ENCODE measurements around the gene WDR47. TPM values are rescaled to one million over a fixed set of nuclear protein-coding genes. Genes with fewer than 3 reads are reported as not detected.

The WDR47 gene
- polyA plus RNA-seq, 4 donors: 2.7 to 5.0 (median 4.4) TPM

DNA sequence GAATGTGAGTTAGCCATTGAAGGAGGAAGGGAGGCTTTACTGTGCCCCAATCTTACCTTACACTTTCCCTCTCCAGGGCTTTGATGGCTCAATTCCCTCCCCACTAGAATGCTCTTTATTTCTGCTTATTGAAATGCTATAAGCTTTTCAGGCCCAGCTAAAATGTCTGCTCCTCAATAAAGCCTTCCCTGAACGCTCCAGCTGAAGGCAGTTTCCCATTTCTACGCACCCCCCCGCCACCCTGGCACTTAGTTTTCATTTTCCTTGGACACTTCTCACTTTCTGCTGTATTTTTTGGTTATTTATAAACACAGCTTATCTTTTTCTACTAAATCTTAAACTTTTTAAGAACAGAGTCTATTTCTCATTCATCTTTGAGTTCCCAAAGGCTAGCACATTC, 41.6 kb upstream of the WDR47 start:
- Histone ChIP-seq H3K36me3 (ENCODE audit: control insufficient read depth in 3 of 3, insufficient read depth in 2 of 3, low read depth in 1 of 3, low read length in 3 of 3) (no peaks in the 10 kb centered on the region), H3K27ac (ENCODE audit: low read depth in 1 of 3, low read length in 2 of 3) (no peak overlapping the region)

GRCh38 chr1:109080441-109081082, 38.7 kb upstream of the WDR47 start:
- peaks cover 0 to 4% (median 0%) of the 10 kb centered on the region in 3 donors for H3K4me1 ChIP-seq (ENCODE audit: control insufficient read depth in 3 of 3, insufficient read depth in 2 of 3, low read depth in 1 of 3, low read length in 2 of 3)
- DNase-seq: no peak
- H3K4me3 ChIP-seq (ENCODE audit: low read depth in 1 of 3, low read length in 3 of 3): no peak overlapping the region
- peaks cover 0 to 5% of the 10 kb centered on the region in 2 donors for H3K9me3 ChIP-seq (ENCODE audit: control insufficient read depth in 2 of 2, insufficient read depth in 1 of 2, low read depth in 1 of 2, low read length in 1 of 2)
- FAIRE-seq: no peak
- 77 to 93% (median 82%) methylated on average over 5 of the region's 5 CpGs for WGBS, 3 donors
- H3K27me3 ChIP-seq (ENCODE audit: control insufficient read depth in 3 of 3, insufficient read depth in 3 of 3, low read length in 3 of 3): no peaks in the 10 kb centered on the region
- no peaks in the 10 kb centered on the region for H3K36me3 ChIP-seq (ENCODE audit: control insufficient read depth in 3 of 3, insufficient read depth in 2 of 3, low read depth in 1 of 3, low read length in 3 of 3)
- H3K27ac ChIP-seq (ENCODE audit: low read depth in 1 of 3, low read length in 2 of 3): peak overlapping the region in 1 of 3 donors; percentile 52

More for the DNA sequence above, 41.6 kb upstream of the WDR47 start:
- peaks cover 0 to 4% (median 0%) of the 10 kb centered on the region in 3 donors for H3K4me1 ChIP-seq (ENCODE audit: control insufficient read depth in 3 of 3, insufficient read depth in 2 of 3, low read depth in 1 of 3, low read length in 2 of 3)
- DNase-seq: no peak
- no peaks in the 10 kb centered on the region for H3K27me3 ChIP-seq (ENCODE audit: control insufficient read depth in 3 of 3, insufficient read depth in 3 of 3, low read length in 3 of 3)
- FAIRE-seq: no peak
- no peak overlapping the region for H3K4me3 ChIP-seq (ENCODE audit: low read depth in 1 of 3, low read length in 3 of 3)
- H3K9me3 ChIP-seq (ENCODE audit: control insufficient read depth in 2 of 2, insufficient read depth in 1 of 2, low read depth in 1 of 2, low read length in 1 of 2): no peaks in the 10 kb centered on the region
- WGBS, 3 donors: 90 to 93% (median 93%) methylated on average over 3 of the region's 3 CpGs

DNA sequence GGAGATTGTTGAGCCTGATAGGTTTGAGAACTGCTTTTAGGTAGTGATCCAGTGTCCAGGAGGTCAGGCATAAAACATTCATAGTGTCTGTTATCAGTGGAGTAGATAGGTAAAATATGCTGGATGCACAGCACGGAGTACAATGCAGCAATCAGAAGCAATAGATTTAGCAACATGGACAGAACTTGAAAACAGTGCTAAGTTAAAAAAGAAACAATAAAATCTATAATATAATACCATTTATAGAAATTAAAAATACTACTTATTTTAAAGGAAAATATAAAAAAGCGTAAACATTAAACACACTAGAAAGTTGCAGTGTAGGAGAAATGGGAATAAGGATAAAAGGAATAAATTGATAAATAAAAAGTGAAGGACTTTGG, 37.3 kb upstream of the WDR47 start:
- 94 to 99% (median 95%) methylated on average over 2 of the region's 2 CpGs for WGBS, 3 donors
- no peak for FAIRE-seq

DNA sequence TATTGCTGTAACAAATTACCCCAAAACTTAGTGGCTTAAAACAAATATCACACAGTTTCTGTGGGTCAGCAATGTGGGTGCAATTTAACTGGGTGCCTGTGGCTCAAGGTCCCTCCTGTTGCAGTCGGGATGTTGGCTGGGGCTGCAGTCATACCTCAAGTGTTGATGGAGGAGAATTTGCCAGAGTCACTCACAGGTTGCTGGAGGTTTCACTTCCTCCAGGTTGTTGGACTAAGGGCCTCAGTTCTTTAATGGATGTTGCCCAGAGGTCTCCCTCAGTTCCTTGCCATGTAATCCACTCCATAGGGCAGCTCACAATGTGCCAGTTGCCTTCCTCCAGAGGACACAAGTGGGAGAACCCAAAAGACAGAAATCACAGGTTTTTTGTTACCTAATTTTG, 36.4 kb upstream of the WDR47 start:
- 76 to 94% (median 89%) methylated on average over 1 of the region's 1 CpG for WGBS, 3 donors
- H3K4me1 ChIP-seq (ENCODE audit: control insufficient read depth in 3 of 3, insufficient read depth in 2 of 3, low read depth in 1 of 3, low read length in 2 of 3): peaks cover 0 to 4% (median 0%) of the 10 kb centered on the region in 3 donors
- peaks cover 0 to 7% of the 10 kb centered on the region in 2 donors for H3K9me3 ChIP-seq (ENCODE audit: control insufficient read depth in 2 of 2, insufficient read depth in 1 of 2, low read depth in 1 of 2, low read length in 1 of 2)
- no peak for FAIRE-seq
- no peak for DNase-seq
- H3K4me3 ChIP-seq (ENCODE audit: low read depth in 1 of 3, low read length in 3 of 3): no peak overlapping the region
- peaks cover 0 to 7% (median 0%) of the 10 kb centered on the region in 3 donors for H3K36me3 ChIP-seq (ENCODE audit: control insufficient read depth in 3 of 3, insufficient read depth in 2 of 3, low read depth in 1 of 3, low read length in 3 of 3)
- no peaks in the 10 kb centered on the region for H3K27me3 ChIP-seq (ENCODE audit: control insufficient read depth in 3 of 3, insufficient read depth in 3 of 3, low read length in 3 of 3)
- no peak overlapping the region for H3K27ac ChIP-seq (ENCODE audit: low read depth in 1 of 3, low read length in 2 of 3)

More for the DNA sequence above, 37.3 kb upstream of the WDR47 start:
- no peak for DNase-seq
- Histone ChIP-seq H3K27ac (ENCODE audit: low read depth in 1 of 3, low read length in 2 of 3) (no peak overlapping the region), H3K36me3 (ENCODE audit: control insufficient read depth in 3 of 3, insufficient read depth in 2 of 3, low read depth in 1 of 3, low read length in 3 of 3) (no peaks in the 10 kb centered on the region), H3K4me1 (ENCODE audit: control insufficient read depth in 3 of 3, insufficient read depth in 2 of 3, low read depth in 1 of 3, low read length in 2 of 3) (peaks cover 0 to 4% (median 4%) of the 10 kb centered on the region in 3 donors), H3K9me3 (ENCODE audit: control insufficient read depth in 2 of 2, insufficient read depth in 1 of 2, low read depth in 1 of 2, low read length in 1 of 2) (peaks cover 0 to 5% of the 10 kb centered on the region in 2 donors), H3K27me3 (ENCODE audit: control insufficient read depth in 3 of 3, insufficient read depth in 3 of 3, low read length in 3 of 3) (no peaks in the 10 kb centered on the region), H3K4me3 (ENCODE audit: low read depth in 1 of 3, low read length in 3 of 3) (no peak overlapping the region)

GRCh38 chr1:109075531-109076490, 33.9 kb upstream of the WDR47 start, which contains the start of gene TAF13:
Gene TAF13, minus strand, starts transcription at chr1:109076003. Its CDS starts 56 bp downstream, at chr1:109075947.
- Histone ChIP-seq H3K4me3 (ENCODE audit: low read depth in 1 of 3, low read length in 3 of 3) (peak within 1 kb of the TSS; percentile 37 to 90 (median 69)), H3K4me1 (ENCODE audit: control insufficient read depth in 3 of 3, insufficient read depth in 2 of 3, low read depth in 1 of 3, low read length in 2 of 3) (peaks cover 0 to 4% (median 0%) of the 10 kb centered on the region in 3 donors), H3K9me3 (ENCODE audit: control insufficient read depth in 2 of 2, insufficient read depth in 1 of 2, low read depth in 1 of 2, low read length in 1 of 2) (peaks cover 0 to 7% of the 10 kb centered on the region in 2 donors), H3K27ac (ENCODE audit: low read depth in 1 of 3, low read length in 2 of 3) (peak within 1 kb of the TSS; percentile 93 to 98 (median 94)), H3K27me3 (ENCODE audit: control insufficient read depth in 3 of 3, insufficient read depth in 3 of 3, low read length in 3 of 3) (no peaks in the 10 kb centered on the region), H3K36me3 (ENCODE audit: control insufficient read depth in 3 of 3, insufficient read depth in 2 of 3, low read depth in 1 of 3, low read length in 3 of 3) (peaks cover 0 to 19% (median 0%) of the 10 kb centered on the region in 3 donors)
- peak; percentile 94 to 97 for DNase-seq
- 5% methylated on average over 39 of the region's 39 CpGs for WGBS, 3 donors
- FAIRE-seq: no peak

DNA sequence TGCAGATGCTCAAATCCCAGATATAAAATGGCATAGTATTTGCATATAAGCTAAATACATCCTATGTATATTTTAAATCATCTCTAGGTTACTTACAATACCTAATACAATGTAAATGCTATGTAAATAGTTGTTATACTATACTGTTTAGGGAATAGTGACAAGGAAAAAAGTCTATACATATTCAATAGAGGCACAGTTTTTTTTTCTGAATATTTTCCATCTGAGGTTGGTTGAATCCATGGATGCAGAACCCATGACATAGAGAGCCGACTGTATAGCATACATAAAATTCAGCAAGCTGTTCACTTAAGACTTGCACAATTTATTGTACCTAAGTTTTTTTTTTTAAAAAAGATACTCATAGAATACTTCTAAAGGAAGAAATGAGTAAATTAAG, 27.4 kb upstream of the WDR47 start:
- no peak for FAIRE-seq
- no peak for DNase-seq

GRCh38 chr1:109067883-109068282, 26.0 kb upstream of the WDR47 start:
- 80 to 86% (median 85%) methylated on average over 8 of the region's 8 CpGs for WGBS, 3 donors
- H3K27me3 ChIP-seq (ENCODE audit: control insufficient read depth in 3 of 3, insufficient read depth in 3 of 3, low read length in 3 of 3): no peaks in the 10 kb centered on the region
- no peaks in the 10 kb centered on the region for H3K4me1 ChIP-seq (ENCODE audit: control insufficient read depth in 3 of 3, insufficient read depth in 2 of 3, low read depth in 1 of 3, low read length in 2 of 3)
- peaks cover 6 to 43% (median 9%) of the 10 kb centered on the region in 3 donors for H3K36me3 ChIP-seq (ENCODE audit: control insufficient read depth in 3 of 3, insufficient read depth in 2 of 3, low read depth in 1 of 3, low read length in 3 of 3)
- FAIRE-seq (no peak), DNase-seq (no peak)
- no peak overlapping the region for H3K4me3 ChIP-seq (ENCODE audit: low read depth in 1 of 3, low read length in 3 of 3)
- H3K27ac ChIP-seq (ENCODE audit: low read depth in 1 of 3, low read length in 2 of 3): no peak overlapping the region
- no peaks in the 10 kb centered on the region for H3K9me3 ChIP-seq (ENCODE audit: control insufficient read depth in 2 of 2, insufficient read depth in 1 of 2, low read depth in 1 of 2, low read length in 1 of 2)

More for the DNA sequence above, 27.4 kb upstream of the WDR47 start:
- Histone ChIP-seq H3K36me3 (ENCODE audit: control insufficient read depth in 3 of 3, insufficient read depth in 2 of 3, low read depth in 1 of 3, low read length in 3 of 3) (peaks cover 6 to 48% (median 8%) of the 10 kb centered on the region in 3 donors), H3K27ac (ENCODE audit: low read depth in 1 of 3, low read length in 2 of 3) (no peak overlapping the region), H3K9me3 (ENCODE audit: control insufficient read depth in 2 of 2, insufficient read depth in 1 of 2, low read depth in 1 of 2, low read length in 1 of 2) (peaks cover 0 to 2% of the 10 kb centered on the region in 2 donors), H3K27me3 (ENCODE audit: control insufficient read depth in 3 of 3, insufficient read depth in 3 of 3, low read length in 3 of 3) (no peaks in the 10 kb centered on the region), H3K4me3 (ENCODE audit: low read depth in 1 of 3, low read length in 3 of 3) (no peak overlapping the region), H3K4me1 (ENCODE audit: control insufficient read depth in 3 of 3, insufficient read depth in 2 of 3, low read depth in 1 of 3, low read length in 2 of 3) (no peaks in the 10 kb centered on the region)
- 88 to 95% (median 90%) methylated on average over 1 of the region's 1 CpG for WGBS, 3 donors

DNA sequence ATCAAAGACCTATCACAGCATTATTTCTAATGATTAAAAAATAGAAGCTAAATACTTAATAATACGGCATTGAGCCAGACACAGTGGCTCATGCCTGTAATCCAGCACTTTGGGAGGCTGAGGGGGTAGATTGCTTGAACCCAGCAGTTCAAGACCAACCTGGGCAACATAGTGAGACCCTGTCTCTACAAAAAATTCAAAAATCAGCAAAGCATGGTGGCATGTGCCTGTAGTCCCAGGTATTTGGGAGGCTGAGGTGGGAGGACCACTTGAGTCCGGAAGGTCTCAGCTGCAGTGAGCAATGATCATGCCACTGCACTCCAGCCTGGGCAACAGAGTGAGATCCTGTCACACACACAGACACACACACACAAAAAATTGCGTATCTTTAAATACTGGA, 23.2 kb upstream of the WDR47 start:
- FAIRE-seq (no peak), DNase-seq (no peak)
- H3K27ac ChIP-seq (ENCODE audit: low read depth in 1 of 3, low read length in 2 of 3): no peak overlapping the region
- WGBS, 3 donors: 86 to 95% (median 94%) methylated on average over 3 of the region's 3 CpGs
- peaks cover 6 to 34% (median 9%) of the 10 kb centered on the region in 3 donors for H3K36me3 ChIP-seq (ENCODE audit: control insufficient read depth in 3 of 3, insufficient read depth in 2 of 3, low read depth in 1 of 3, low read length in 3 of 3)
- H3K9me3 ChIP-seq (ENCODE audit: control insufficient read depth in 2 of 2, insufficient read depth in 1 of 2, low read depth in 1 of 2, low read length in 1 of 2): no peaks in the 10 kb centered on the region
- H3K4me1 ChIP-seq (ENCODE audit: control insufficient read depth in 3 of 3, insufficient read depth in 2 of 3, low read depth in 1 of 3, low read length in 2 of 3): no peaks in the 10 kb centered on the region
- H3K4me3 ChIP-seq (ENCODE audit: low read depth in 1 of 3, low read length in 3 of 3): no peak overlapping the region
- H3K27me3 ChIP-seq (ENCODE audit: control insufficient read depth in 3 of 3, insufficient read depth in 3 of 3, low read length in 3 of 3): no peaks in the 10 kb centered on the region

All from small intestine (tissue), 7 donors.